Measurements from ENCODE around the gene PRKAR1B.

PRKAR1B gene

DNA sequence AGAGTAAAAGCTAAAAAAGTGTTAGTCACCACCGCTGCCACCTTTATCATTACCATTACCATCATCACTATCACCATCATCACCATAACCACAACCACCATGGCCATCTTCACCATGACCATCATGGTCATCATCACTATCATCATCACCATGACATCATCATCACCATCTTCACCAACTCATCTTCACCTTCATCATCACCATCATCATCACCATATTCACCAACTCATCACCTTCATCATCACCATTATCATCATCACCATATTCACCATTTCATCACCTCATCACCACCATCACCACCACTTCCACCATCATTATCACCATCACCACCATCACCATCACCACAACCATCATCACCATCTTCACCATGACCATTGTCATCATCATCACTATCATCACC, 161.0 kb downstream of the PRKAR1B start:
- Histone ChIP-seq H3K4me2 (ENCODE audit: low read depth, low read length, poor library complexity, severe bottlenecking) (no peak overlapping the region), H3K79me2 (ENCODE audit: insufficient read depth, low read length) (no peaks in the 10 kb centered on the region), H3K9me3 (ENCODE audit: insufficient read depth, low read depth, low read length) (peaks cover 7% of the 10 kb centered on the region; the same call in 1 of the 2 replicates), H3F3A (ENCODE audit: low read depth) (no peaks in the 10 kb centered on the region), H3K9me2 (replicated peaks; ENCODE audit: low read depth, low read length) (no peaks in the 10 kb centered on the region), H3K4me1 (ENCODE audit: insufficient read depth, low read length, poor library complexity, severe bottlenecking) (no peaks in the 10 kb centered on the region), H3K9ac (ENCODE audit: low read depth, low read length, poor library complexity, severe bottlenecking) (no peak overlapping the region), H2AFZ (ENCODE audit: low read length) (no peak overlapping the region), H4K20me1 (ENCODE audit: insufficient read depth, low read length, poor library complexity, severe bottlenecking) (no peaks in the 10 kb centered on the region), H3K4me3 (ENCODE audit: low read length, poor library complexity, severe bottlenecking) (no peak overlapping the region), H3K36me3 (ENCODE audit: insufficient read depth, low read length) (no peaks in the 10 kb centered on the region), H3K27me3 (ENCODE audit: insufficient read depth, low read length, poor library complexity, severe bottlenecking) (no peaks in the 10 kb centered on the region)
- TF ChIP-seq, protein P1, sequence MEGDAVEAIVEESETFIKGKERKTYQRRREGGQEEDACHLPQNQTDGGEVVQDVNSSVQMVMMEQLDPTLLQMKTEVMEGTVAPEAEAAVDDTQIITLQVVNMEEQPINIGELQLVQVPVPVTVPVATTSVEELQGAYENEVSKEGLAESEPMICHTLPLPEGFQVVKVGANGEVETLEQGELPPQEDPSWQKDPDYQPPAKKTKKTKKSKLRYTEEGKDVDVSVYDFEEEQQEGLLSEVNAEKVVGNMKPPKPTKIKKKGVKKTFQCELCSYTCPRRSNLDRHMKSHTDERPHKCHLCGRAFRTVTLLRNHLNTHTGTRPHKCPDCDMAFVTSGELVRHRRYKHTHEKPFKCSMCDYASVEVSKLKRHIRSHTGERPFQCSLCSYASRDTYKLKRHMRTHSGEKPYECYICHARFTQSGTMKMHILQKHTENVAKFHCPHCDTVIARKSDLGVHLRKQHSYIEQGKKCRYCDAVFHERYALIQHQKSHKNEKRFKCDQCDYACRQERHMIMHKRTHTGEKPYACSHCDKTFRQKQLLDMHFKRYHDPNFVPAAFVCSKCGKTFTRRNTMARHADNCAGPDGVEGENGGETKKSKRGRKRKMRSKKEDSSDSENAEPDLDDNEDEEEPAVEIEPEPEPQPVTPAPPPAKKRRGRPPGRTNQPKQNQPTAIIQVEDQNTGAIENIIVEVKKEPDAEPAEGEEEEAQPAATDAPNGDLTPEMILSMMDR (conservative IDR thresholded peaks at IDR 0.05; ENCODE audit: low read length) = no peak
- TF ChIP-seq EZH2phosphoT487 (IDR thresholded peaks at IDR 0.05; ENCODE audit: borderline replicate concordance) = no peak

DNA sequence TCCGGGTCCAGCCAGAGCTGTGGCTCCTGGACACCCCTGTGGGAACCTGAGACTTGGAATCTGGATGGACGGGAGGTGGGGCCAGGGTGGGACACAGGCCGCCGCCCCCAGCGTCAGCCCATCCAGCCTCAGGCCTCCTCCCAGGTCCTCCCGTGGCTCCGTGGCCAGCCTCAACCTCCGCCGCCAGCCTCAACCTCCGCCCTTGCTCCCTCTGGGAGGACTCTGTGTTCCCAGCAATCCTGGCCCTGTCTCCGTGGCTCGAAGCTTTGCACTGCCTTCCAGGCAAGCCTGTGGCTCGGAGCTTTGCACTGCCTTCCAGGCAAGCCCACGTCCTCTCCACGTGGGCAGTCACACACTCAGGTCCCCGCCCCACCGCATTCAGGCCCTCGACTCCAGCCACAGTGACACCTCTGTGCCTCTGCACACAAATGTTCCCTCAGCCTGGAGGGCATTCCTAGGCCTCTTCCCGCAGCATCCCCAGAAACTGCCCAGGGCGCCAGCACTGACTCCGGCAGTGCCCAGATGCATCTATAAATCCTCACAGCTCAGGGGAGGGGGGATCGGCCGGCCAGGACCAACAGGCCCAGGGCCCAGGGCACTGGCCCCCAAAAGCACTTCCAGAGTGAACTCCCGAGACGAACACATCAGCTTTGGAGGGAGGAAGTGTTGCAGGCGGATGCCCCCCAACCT, 162.8 kb downstream of the PRKAR1B start:
- no peak overlapping the region for H2AFZ ChIP-seq (ENCODE audit: low read length)
- H3K9me3 ChIP-seq (ENCODE audit: insufficient read depth, low read depth, low read length) = peaks cover 7% of the 10 kb centered on the region; the same call in 1 of the 2 replicates
- no peak overlapping the region for H3K4me2 ChIP-seq (ENCODE audit: low read depth, low read length, poor library complexity, severe bottlenecking)
- no peaks in the 10 kb centered on the region for H3F3A ChIP-seq (ENCODE audit: low read depth)
- H3K9ac ChIP-seq (ENCODE audit: low read depth, low read length, poor library complexity, severe bottlenecking) = no peak overlapping the region
- H3K27me3 ChIP-seq (ENCODE audit: insufficient read depth, low read length, poor library complexity, severe bottlenecking) = no peaks in the 10 kb centered on the region
- no peaks in the 10 kb centered on the region for H3K4me1 ChIP-seq (ENCODE audit: insufficient read depth, low read length, poor library complexity, severe bottlenecking)
- TF ChIP-seq EZH2phosphoT487 (IDR thresholded peaks at IDR 0.05; ENCODE audit: borderline replicate concordance) = no peak
- TF ChIP-seq, protein P1 (conservative IDR thresholded peaks at IDR 0.05; ENCODE audit: low read length) = no peak
- H3K79me2 ChIP-seq (ENCODE audit: insufficient read depth, low read length) = no peaks in the 10 kb centered on the region
- no peaks in the 10 kb centered on the region for H3K36me3 ChIP-seq (ENCODE audit: insufficient read depth, low read length)
- no peaks in the 10 kb centered on the region for H3K9me2 ChIP-seq (replicated peaks; ENCODE audit: low read depth, low read length)
- H3K4me3 ChIP-seq (ENCODE audit: low read length, poor library complexity, severe bottlenecking) = no peak overlapping the region
- no peaks in the 10 kb centered on the region for H4K20me1 ChIP-seq (ENCODE audit: insufficient read depth, low read length, poor library complexity, severe bottlenecking)

DNA sequence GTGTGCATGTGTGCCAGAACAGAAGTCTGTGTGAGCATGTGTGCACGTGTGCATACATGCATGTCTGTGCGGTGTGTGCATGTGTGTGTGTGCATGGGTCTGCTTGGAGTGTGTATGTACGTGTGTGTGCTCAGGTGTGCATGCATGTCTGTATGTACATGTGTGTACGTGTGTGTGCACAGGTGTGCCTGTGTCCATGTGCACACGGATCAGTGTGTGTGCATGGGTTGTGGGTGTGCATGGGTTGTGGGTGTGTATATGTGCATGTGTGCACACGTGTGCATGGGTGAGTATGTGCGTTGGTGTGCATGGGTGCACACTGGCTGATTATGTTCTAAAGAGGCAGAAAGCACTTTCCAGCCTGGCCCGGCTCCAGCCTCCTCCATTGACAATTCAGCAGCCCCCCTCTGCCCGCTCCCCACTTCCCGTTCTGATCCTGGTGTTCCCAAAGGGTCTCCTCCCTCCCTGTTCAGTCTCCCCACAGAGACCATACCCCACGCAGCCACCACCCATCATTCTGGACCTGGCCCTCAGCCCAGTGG, 163.4 kb downstream of the PRKAR1B start:
- Histone ChIP-seq H4K20me1 (ENCODE audit: insufficient read depth, low read length, poor library complexity, severe bottlenecking) (no peaks in the 10 kb centered on the region), H3K4me2 (ENCODE audit: low read depth, low read length, poor library complexity, severe bottlenecking) (no peak overlapping the region)
- TF ChIP-seq, protein P1 (conservative IDR thresholded peaks at IDR 0.05; ENCODE audit: low read length) = no peak
- TF ChIP-seq EZH2phosphoT487 (IDR thresholded peaks at IDR 0.05; ENCODE audit: borderline replicate concordance) = no peak

More for the DNA sequence above, 163.4 kb downstream of the PRKAR1B start:
- H3K9ac ChIP-seq (ENCODE audit: low read depth, low read length, poor library complexity, severe bottlenecking) = no peak overlapping the region
- H3K9me3 ChIP-seq (ENCODE audit: insufficient read depth, low read depth, low read length) = peaks cover 7% of the 10 kb centered on the region; the same call in 1 of the 2 replicates
- no peaks in the 10 kb centered on the region for H3K27me3 ChIP-seq (ENCODE audit: insufficient read depth, low read length, poor library complexity, severe bottlenecking)
- no peaks in the 10 kb centered on the region for H3K4me1 ChIP-seq (ENCODE audit: insufficient read depth, low read length, poor library complexity, severe bottlenecking)
- no peaks in the 10 kb centered on the region for H3K9me2 ChIP-seq (replicated peaks; ENCODE audit: low read depth, low read length)
- H2AFZ ChIP-seq (ENCODE audit: low read length) = no peak overlapping the region
- H3K36me3 ChIP-seq (ENCODE audit: insufficient read depth, low read length) = no peaks in the 10 kb centered on the region
- H3F3A ChIP-seq (ENCODE audit: low read depth) = no peaks in the 10 kb centered on the region
- no peak overlapping the region for H3K4me3 ChIP-seq (ENCODE audit: low read length, poor library complexity, severe bottlenecking)
- H3K79me2 ChIP-seq (ENCODE audit: insufficient read depth, low read length) = no peaks in the 10 kb centered on the region

All from Loucy (cell line).